ENCODE results near the gene KCNH5.

GRCh38 chr14:62687818-62688217 is 357.4 kb downstream of the KCNH5 start:
- TF ChIP-seq CTCF (IDR thresholded peaks at IDR 0.05), result no peak
- no peak for TF ChIP-seq POLR2A (IDR thresholded peaks at IDR 0.05)
- no peak for TF ChIP-seq POLR2AphosphoS5 (IDR thresholded peaks at IDR 0.05)
- TF ChIP-seq EP300 (IDR thresholded peaks at IDR 0.05; ENCODE audit: low read depth), result no peak
